Stimulated activated CD8-positive, alpha-beta memory T cell treated with anti-CD3 and anti-CD28 coated beads, Interleukin-15, amount 100 ng/mL, for 1 hour (primary cell): ENCODE data around the gene RPA1.
A peak's percentile ranks its signal among the peaks of the same experiment; 100 is the strongest.
"Not testable (repeated sequence)": the region's sequence is repeated elsewhere in the genome, so short reads cannot be mapped to it uniquely, and the experiment has no call there.

Experiments
- DNase-seq: peaks from one replicate; pipeline ENCODE4 v3.0.0-alpha.2; 2020; ENCODE audit warnings: low read depth

The RPA1 gene

GRCh38 chr17:1829592-1830257, at the start of gene RPA1, which contains the start of gene SMYD4:
Gene RPA1, plus strand, starts transcription at chr17:1830005. Its CDS starts 89 bp downstream, at chr17:1830094.
Gene SMYD4, minus strand, starts transcription at chr17:1829902. Its CDS starts 1,908 bp downstream, at chr17:1827994.
- DNase-seq, result peak; percentile 65

GRCh38 chr17:1782171-1782567, 47.6 kb upstream of the RPA1 start:
- no peak for DNase-seq

GRCh38 chr17:1783271-1783670, 46.5 kb upstream of the RPA1 start:
- DNase-seq, result no peak

- no peak for DNase-seq
Measured at GRCh38 chr17:1783834-1784611, 45.8 kb upstream of the RPA1 start.

- DNase-seq, result no peak
Measured at GRCh38 chr17:1785930-1786329, 43.9 kb upstream of the RPA1 start.

- DNase-seq, result no peak
Measured at GRCh38 chr17:1786708-1787107, 43.1 kb upstream of the RPA1 start.

- DNase-seq, result no peak
Measured at GRCh38 chr17:1787301-1787902, 42.4 kb upstream of the RPA1 start.

- no peak for DNase-seq
Measured at GRCh38 chr17:1789936-1790335, 39.9 kb upstream of the RPA1 start.

- DNase-seq, result no peak
Measured at GRCh38 chr17:1792495-1793446, 37.0 kb upstream of the RPA1 start.

GRCh38 chr17:1793447-1793806, 36.4 kb upstream of the RPA1 start:
- no peak for DNase-seq

GRCh38 chr17:1796800-1797199, 33.0 kb upstream of the RPA1 start:
- DNase-seq, result no peak

GRCh38 chr17:1797323-1797722, 32.5 kb upstream of the RPA1 start:
- DNase-seq, result no peak

- DNase-seq, result not testable (repeated sequence)
Measured at GRCh38 chr17:1797846-1798245, 32.0 kb upstream of the RPA1 start.

- no peak for DNase-seq
Measured at GRCh38 chr17:1800240-1800639, 29.6 kb upstream of the RPA1 start.

- DNase-seq, result no peak
Measured at GRCh38 chr17:1800712-1801111, 29.1 kb upstream of the RPA1 start.

- DNase-seq, result no peak
Measured at GRCh38 chr17:1802429-1802828, 27.4 kb upstream of the RPA1 start.

- no peak for DNase-seq
Measured at GRCh38 chr17:1803280-1803679, 26.5 kb upstream of the RPA1 start.

- no peak for DNase-seq
Measured at GRCh38 chr17:1807890-1808289, 21.9 kb upstream of the RPA1 start.

GRCh38 chr17:1808644-1809043, 21.2 kb upstream of the RPA1 start:
- no peak for DNase-seq

- DNase-seq, result not testable (repeated sequence)
Measured at GRCh38 chr17:1809815-1810214, 20.0 kb upstream of the RPA1 start.

- DNase-seq, result no peak
Measured at GRCh38 chr17:1810450-1811103, 19.2 kb upstream of the RPA1 start.
